ENCODE measurements around the gene PCNX4.

Gene PCNX4

DNA sequence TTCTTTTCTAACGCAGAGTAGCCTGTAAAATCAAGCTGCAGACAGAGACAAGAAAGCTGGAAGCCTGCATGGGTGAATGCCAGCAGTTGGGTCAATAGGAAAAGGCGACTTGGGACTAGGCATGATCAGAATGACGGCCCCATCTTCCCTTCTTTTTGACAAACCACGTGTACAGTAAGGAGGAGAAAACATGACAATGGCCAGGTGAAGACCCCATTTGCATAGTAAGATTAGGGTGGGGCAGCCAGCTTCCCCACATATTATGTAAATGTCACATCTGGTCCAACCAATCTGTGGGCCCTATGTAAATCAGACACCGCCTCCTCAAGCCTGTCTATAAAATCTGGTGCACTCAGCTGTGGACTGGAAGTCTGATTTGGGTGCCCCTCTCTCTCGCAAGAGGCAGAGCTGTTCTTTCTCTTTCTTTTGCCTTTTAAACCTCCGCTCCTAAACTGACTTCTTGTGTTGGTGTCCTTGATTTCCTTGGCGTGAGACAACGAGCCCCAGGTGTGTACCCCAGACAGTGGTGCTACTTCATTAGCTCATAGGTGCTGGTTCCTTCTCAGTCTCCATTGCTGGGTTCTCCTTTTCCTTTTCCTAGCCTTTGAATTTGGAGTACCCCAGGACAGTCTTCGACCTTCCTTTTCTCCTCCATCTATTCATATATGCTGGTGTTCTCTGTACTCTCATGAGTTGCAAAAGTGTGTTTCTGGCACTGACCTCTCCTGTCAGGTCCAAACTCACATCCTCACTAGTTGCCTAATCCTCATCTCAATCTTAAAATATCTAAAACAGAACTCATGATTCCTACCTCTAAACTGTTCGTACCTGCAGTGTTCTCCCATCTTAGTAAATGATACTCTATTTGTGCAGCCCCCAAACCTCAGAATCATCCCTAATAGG is 82.9 kb downstream of the PCNX4 start:
- DNase-seq (ENCODE audit: low spot score): no peak

DNA sequence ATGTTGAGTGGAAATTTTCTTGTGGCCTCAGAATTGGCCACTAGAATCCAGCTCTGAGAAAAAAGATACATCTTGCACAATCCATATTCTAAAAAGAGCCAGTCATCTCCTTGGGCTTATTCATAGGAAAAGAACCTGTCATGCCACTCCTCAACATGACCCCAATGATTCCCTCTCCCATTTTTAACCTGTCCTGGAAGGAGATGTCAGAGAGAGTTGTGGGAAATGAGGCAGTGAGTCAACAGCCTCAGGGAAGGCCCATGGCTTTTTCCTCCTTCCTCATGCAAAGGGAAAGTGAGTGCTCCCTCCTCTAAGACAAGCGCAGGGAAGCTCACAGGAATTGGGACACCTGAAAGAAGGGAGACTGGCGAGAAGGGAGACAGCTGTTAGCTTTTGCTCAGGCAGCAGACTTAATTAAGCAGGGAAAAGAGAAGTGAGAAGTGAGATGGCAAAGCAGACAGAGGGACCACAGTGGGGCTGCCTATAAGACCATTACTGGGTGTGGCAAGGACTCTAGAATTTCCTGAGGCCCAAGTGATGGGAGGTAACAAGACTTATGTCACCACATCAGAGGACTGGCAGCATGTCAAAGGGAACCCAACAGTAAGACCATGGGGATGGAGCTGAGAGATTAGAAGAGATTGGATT is 83.7 kb downstream of the PCNX4 start:
- no peak for DNase-seq (ENCODE audit: low spot score)

DNA sequence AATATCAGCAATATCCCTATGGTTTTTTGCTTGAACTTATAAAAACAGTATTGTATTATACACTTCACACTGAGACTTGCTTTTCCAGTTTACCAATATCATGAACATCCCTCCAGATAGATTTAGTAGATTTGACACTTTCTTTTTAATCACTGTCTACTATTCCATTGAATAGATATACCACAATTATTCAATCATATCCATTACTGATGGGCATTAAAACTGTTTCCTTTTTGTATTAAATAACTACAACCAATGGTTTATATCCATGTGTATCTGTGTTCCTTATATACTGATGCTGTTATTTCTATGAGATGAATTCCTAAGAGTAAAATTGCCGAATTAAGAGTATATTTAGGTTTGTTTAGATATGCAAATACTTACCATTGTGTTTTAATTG is 86.4 kb downstream of the PCNX4 start:
- no peak for DNase-seq (ENCODE audit: low spot score)

DNA sequence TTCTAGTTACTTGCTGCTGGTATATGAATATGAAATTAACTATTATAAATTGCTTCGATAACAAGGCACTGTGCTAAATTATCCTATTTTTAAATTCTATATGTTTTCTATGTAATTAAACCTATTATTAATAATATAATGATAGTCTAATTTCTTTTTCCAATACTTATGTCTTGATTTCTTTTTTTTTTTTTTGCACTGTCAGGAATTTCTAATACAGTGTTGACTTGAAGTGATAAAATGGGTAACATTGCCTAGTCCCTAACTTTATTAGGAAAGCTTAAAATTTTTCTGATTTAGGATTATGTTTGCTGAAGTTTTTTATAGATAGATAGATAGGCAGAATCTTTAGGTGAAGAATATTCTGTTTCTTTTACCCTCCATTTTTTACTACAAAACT is 87.1 kb downstream of the PCNX4 start:
- no peak for DNase-seq (ENCODE audit: low spot score)

DNA sequence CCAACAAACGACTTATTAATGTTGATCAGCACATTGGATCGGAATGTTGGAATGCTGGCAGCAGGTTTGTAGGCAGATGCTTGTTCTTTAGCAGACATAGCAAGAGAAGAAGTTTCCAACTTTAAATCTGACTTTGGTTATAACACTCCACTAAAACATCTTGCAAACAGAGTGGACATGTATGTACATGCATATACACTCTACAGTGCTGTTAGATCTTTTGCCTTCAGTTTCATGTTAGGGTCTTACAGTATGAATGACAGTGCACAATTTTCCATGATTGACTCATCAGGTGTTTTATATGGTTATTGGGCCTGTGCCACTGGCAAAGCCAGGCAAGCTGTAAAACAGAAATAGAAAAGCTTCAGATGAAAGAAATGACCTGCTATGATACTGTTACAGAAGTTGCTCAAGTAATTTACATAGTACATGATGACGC is 87.7 kb downstream of the PCNX4 start:
- no peak for DNase-seq (ENCODE audit: low spot score)

DNA sequence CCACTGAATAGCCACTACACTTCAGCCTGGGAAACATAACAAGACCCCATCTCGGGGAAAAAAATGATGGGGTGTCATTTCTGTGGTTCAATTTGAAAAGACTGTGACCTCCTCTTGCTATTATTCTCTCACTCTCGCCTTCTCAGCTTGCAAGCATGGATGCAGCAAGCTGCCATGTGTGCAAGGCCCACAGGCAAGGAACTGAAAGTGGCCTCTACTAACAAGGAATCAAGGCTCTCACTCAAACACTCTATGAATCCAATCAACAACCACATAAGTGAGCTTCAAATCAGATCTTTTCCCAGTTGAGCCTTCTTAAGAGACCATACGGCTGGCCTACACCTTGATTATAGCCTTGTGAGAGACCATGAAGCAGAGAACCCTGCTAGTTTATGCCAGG is 91.4 kb downstream of the PCNX4 start:
- no peak for DNase-seq (ENCODE audit: low spot score)

DNA sequence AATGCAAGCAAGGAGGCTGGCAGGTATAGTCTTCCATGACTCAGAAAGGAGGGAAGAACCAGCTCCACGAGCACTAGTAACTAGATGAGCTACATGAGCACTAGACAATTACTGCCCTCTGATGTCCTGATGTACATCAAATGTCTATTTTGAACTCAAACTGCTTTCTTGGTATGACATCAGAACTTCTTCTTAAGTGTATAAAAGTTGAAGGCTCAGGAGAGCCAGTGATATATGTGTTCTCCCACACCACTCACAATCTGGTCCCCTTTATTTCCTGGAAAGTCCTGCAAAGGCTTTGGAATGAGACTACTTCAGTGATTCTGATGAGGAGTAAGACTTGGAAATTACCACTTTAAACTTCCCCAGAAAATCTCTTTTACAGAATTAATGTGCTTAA is 92.0 kb downstream of the PCNX4 start:
- no peak for DNase-seq (ENCODE audit: low spot score)

DNA sequence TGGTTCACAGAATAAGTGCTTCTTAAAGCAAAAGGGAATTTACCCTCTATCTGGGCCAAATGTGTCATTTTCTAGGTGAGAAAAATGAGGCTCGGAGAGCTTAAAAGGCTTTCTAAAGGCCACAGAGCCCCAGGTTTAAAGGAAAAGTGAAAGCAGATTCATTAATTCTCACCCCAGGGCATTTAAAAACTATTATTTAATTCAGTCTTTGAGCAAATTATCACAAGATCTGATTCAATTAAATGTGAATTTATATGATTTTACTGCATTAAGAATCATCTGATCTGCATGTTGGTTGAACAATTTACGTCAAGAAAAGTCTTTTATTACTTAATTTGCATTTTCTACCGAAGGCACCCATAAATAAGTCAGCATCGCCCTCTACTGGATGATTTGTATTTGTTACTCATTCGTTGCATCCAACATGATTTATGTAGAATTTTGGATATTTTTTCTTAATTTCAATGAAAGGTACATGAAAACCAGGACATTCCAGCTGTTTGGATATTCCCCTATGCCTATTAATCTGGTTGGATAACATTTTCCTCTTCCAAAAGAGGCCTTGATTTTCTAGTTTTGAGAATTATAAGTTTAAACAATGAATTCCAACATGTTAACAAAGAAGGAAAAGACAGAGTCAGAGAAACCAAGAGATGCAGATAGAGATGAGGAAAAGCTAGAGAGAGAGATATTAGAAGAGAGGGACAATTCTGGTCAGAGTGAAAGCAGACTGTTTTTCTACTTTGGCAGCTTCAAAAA is 92.6 kb downstream of the PCNX4 start:
- DNase-seq (ENCODE audit: low spot score): no peak

DNA sequence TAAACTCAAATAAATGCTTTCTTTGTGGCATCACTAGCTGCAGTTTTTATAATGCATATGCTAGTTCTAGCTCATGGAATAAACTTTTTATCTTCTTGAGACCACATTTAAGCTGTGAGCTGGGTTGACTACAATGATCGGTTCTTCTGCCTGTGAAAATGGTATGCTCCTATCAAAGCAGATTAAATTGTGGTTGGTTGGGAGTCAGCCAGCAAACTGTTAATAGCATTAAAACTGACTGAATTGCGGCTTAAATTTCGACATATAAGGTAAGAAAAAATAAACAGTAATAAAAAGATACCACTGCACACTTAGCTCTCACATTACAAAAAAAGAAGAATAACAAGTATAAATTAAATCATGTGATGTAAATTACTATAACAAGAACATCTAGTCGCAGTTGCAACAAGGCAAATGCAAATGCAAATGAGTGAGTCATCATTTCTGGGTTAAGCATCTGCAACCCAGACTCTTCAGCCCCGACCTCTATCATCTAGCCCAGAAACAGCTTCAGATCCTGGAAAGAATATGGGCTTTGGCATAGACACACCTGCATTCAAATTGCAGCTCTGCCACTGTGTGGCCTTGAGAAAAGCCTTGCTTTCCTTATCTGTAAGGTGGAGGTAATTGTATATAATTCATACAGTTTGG is 93.3 kb downstream of the PCNX4 start:
- no peak for DNase-seq (ENCODE audit: low spot score)

DNA sequence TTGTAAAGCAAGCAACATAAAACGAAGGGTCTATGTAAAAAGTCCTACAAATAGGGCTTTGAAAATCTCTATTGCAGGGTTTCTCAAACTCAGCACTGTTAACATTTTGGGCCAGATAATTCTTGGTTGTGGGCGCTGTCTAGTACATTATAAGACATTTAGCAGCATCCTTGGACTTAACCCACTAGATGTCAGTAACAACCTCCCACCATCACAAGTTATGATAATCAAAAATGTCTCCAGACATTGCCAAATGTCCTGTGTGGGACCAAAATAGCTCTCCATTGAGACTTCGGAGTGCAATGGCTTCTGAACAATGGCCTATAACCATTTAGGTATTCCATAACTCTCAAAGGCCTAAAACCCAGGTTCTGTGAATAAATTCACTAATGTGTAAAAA is 96.4 kb downstream of the PCNX4 start:
- DNase-seq (ENCODE audit: low spot score): no peak

DNA sequence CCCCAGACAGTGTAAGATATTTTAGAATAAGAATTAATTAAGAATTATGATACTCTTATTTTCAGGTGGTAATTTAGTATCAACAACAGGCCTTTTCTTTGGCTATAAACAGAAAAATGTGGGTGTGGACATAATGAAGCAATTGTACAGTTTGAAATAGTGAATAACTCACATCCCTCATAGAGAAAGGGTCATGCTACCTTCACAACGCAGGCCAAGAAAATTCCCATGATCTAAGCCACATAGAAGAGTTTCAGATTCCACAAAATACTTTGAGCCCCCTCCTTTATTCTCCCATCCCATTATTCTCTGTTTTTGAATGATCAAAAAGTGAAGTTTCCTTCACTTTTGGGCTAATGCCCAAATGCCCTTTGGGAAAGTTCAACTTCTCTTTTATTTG is 97.0 kb downstream of the PCNX4 start:
- no peak for DNase-seq (ENCODE audit: low spot score)

DNA sequence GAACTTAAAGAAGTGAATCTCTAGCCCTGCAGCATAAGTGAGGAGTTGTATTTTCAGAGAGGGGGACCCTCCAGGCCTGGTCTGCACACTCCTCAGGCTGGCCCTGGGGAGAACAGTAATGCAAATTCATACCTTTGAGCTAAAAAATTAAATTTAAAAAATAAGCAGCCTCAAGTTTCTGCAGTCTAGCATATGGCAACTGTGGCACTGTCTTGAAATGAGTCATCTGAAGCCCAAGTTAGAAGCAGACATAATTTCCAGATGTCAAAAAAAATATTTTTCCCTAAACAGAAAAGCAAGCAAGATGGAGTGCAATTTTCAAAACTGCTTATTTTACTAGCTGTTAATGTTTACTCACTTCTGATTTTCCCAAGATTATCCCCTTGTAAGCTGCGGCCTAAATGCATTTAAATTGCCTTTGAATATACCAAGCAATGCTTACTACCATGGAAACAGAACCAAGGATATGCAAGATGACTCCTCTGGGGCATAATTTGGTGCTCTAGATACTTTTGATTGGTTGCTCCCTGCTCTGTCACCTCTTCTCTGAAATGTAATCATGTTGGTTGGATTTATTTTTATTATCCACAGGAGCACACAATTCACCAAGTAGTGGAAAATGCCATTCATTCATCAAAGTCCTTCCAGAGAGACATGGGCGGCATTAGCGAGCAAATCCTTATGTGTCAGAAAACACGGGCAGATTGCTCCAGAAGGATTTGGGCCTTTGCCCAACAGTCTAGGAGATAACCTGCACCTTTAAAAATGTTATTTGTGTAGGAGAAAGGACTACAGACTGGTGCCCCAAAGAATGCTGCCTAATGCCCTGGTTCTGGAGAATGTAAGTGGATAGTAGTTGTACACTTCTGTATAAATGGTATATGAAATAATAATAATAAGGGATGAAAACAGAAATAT is 98.5 kb downstream of the PCNX4 start:
- no peak for DNase-seq (ENCODE audit: low spot score)

DNA sequence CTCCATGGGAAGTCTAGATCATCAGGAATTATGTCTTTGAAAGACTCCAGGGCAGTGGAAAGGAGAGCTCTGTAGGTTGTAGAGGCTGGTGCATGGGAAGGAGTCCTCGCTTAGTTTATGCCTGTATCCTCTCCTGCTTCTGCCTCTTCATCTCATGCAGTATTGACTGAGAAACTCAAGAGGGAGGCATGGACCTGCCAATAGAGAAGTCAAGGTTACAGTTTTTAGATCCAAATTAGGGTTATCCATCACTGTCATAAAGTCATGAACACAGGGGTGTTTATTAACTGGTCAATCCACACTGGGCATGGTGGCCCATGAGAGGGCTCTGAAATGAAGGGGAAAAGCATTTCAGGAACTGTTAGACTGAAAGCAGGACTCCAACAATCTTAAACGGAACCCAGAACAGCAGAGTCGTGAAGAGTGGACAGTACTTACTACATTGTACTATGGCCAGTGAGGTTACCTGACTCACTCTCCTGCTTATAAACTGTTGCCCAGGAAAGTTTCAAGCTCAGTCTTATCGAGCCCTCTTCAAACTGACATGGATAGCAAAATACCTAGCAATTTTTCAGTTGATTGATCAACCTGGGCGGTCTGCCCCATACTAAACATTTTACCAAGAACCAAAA is 103.6 kb downstream of the PCNX4 start:
- DNase-seq (ENCODE audit: low spot score): no peak

DNA sequence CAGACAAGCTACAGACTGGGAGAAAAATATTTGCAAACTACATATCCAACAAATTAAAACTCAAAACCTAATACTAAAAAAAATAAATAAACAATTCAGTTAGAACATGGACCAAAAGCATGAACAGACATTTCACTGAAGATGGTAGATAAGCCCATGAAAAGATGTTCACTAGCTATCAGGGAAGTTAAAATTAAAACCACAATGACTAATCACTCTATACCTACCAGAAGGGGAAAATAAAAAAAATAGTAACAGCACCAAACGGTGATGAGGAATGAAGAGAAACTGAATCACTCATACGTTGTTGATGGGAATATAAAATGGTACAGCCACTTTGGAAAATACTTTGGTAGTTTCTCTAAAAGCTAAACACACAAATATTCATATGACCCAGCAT is 104.6 kb downstream of the PCNX4 start:
- no peak for DNase-seq (ENCODE audit: low spot score)

DNA sequence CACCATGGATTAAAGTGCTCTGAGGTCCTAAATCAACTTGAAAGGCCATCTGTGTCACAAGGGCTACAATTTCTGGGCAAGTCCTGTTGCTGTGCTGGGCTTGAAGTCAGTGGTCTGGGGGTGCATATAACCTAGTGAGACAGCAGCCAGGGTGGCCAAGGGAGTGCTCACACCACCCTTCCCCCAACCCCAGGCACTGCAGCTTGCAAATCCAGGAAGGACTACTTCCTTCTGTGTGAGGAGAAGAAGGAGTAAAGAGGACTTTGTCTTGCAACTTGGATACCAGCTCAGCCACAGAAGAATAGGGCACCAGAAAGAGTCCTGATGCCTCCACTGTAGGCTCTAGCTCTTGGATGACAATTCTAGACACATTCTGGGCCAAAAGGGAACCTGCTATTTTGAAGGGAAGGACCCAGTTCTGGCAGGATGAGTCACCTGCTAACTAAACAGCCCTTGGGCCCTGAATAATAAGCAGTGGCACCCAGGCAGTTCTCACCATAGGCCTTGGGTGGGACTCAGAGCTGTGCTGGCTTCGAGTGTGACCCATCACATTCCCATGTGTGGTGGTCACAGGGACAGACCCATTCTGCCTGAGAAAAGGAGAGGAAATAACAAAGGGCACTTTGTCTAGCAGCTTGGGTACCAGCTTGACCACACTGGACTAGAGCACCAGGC is 106.0 kb downstream of the PCNX4 start:
- DNase-seq (ENCODE audit: low spot score): no peak

DNA sequence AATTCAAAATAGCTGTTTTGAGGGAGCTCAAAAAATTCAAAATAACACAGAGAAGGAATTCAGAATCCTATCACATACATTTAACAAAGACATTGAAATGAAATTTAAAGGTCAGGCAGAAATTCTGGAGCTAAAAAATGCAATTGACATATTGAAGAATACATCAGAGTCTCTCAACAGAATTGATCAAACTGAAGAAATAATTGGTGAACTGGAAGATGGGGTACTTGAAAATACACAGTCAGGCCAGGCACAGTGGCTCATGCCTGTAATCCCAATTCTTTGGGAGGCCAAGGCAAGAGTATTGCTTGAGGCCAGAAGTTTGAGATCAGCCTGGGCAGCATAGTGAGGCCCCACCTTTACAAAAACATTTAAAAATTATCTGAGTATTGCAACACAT is 107.6 kb downstream of the PCNX4 start:
- DNase-seq (ENCODE audit: low spot score): no peak

DNA sequence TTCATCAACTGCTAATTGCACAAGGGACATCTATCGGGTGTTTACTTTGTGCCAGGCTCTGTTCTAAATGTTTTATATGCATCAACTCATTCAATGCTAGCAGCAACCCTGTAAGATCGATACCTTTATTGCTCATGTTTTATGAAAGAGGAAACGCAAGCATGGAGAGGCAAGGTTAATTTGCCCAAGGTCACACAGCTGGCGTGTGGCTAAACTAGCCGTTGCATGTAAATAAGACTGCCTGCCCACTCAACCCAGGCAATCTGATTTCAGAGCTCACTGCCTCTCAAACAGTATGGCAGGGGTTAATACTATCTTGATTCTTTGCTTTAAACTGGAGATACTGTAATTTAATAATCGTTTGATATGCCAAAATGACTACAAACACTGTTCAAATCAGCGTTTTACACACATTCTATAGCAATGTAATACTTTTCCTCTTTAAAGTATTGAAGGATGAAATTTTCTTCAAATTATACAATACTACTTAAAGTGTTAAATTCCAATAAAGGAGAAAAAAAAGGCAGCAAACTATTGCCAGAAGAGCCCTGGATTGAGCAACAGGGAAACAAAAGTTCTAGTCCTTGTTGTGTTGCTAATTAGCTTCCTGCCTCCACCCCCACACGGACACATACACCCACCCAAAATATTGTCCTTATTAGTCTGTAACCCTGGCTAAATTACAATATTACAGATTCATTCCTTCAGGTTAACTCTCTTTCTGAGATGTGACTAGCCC is 112.5 kb downstream of the PCNX4 start:
- DNase-seq (ENCODE audit: low spot score): no peak

DNA sequence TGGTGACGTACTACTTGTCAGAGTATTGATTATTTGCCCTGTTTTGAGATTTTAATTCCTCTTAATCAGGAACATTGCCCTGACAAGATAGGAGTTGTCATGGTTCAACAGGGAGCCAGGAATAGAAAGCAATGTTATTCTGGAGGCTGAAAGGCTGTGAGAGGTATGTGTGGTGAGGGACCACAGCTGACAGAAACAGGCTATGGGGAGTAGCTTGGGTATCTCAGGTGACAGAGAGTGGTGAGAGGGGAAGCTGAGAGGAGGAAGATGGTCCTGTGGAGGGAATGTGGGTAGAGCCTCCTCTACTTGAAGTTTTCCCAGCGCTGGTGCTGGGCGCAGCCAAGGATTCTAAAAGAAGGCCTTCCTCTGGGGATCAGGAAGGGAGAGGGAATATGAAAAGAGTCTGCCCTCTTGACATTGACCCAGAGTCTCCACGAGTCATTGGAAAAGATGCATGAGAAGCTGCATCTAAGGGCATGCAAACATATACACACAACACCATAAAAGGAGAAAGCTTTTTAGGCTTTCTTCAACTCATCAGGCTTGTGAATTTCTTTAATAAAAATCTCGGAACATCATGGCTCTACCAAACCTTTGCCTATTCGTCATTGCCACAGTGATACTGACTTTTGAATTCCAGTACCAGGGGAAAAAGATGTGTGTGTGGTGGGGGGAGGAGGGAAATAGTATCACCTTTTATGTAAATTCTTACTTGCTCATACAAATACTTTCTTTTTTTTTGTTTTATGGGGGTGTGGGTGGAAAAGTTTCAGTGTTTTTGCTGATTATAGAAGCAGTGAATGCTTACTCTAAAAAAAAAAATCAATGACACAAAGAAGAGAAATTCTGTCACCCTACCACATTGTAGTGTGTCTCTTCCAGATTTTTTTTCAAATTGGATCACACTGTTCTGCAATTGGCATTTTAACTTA is 113.4 kb downstream of the PCNX4 start:
- DNase-seq (ENCODE audit: low spot score): no peak
